HL-60/S4 treated with retinoic acid at 250 ng/mL for 4 days and 3 days (cell line): ENCODE measurements around the gene BFSP1.

Source experiments
- in situ Hi-C: fragments of 300-500 bp; cut with MboI; formaldehyde crosslinking; loops from 2 replicates; pipeline ENCODE4 v1.7.0; 2022; ENCODE audit warnings: low sequenced_read_pairs

Gene BFSP1

GRCh38 chr20:17471606-17472187 lies 59.5 kb downstream of the BFSP1 start:
- in situ Hi-C loops, result no loop called here

- in situ Hi-C loops, result no loop called here
Observed at GRCh38 chr20:17470973-17471372, 60.2 kb downstream of the BFSP1 start.

DNA sequence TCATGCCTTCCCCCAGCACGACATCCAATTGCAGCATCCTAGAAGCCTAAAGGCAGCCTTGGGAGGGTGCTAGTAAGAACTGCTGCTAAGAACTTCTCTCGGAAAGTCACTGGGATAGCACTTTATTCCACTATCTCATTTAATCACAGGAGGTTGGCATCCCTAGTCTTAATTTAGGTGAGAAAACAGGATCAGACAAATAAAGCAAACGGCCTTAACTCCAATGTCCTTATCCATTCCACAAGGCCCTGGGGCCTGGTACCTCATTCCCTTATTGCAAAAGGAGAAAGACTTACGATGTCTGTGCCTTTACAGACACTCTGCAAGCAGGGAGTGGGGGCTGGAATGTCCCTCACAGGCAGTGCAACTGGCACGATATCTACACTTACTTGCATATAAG lies 60.7 kb downstream of the BFSP1 start:
- in situ Hi-C loops, result no loop called here

GRCh38 chr20:17469246-17470030 lies 61.7 kb downstream of the BFSP1 start:
- in situ Hi-C loops, result no loop called here

DNA sequence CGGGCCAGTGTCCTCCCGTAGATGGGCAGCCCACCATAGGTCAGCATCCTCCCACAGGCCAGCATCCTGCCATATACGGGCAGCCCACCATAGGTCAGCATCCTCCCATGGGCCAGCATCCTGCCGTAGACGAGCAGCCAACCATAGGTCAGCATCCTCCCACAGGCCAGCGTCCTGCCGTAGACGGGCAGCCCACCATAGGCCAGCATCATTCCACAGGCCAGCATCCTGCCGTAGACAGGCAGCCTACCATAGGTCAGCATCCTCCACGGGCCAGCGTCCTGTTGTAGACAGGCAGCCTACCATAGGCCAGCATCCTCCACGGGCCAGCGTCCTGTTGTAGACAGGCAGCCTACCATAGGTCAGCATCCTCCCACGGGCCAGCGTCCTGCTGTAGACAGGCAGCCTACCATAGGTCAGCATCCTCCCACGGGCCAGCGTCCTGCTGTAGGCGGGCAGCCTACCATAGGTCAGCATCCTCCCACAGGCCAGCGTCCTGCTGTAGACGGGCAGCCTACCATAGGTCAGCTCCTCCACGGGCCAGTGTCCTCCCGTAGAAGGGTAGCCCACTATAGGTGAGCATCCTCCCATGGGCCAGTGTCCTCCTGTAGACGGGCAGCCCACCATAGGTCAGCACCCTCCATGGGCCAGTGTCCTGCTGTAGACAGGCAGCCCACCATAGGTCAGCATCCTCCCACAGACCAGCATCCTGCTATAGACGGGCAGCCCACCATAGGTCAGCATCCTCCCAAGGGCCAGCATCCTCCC lies 62.9 kb downstream of the BFSP1 start:
- in situ Hi-C loops, result no loop called here

DNA sequence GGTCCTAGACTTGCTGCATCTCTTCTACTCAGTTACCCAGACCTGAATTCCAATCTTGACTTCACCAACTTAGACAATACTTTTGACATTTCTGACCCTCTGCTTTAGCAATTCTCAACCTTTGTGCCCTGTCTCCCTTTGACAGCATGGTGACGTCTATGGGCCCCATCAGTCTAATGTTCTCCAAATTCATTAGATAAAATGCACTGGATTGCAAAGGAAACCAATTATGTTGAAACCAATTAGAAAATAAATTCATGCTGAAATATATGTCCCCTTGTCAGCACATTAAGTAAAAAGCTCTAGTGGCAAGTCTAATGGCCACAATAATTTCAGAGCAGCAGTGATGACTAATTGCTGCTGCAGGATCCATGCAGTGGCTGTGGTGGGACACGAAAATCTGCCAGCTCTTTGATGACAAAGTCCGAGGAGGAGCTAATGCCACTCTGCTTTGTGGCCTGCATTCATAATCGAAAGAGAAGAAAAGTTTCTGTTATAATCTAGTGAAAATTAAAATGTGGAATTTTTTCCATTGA lies 64.0 kb downstream of the BFSP1 start:
- in situ Hi-C loops, result no loop called here

GRCh38 chr20:17466641-17467040 lies 64.5 kb downstream of the BFSP1 start:
- in situ Hi-C loops, result no loop called here

DNA sequence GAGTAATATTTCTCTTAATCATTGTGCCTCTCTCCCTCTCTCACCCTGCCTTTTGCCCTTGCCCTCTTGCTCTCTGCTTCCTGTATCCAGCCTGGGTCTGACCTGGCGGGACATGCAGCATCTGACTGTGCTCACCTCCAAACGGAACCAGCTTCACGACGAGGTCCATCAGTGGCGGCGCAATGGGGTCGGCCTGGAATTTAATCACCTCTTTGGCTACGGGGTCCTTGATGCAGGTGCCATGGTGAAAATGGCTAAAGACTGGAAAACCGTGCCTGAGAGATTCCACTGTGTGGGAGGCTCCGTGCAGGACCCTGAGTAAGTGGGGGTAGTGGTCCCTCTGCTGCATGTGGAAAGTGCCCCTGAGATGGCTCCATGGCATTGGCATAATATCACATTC lies 65.9 kb downstream of the BFSP1 start:
- in situ Hi-C loops, result no loop called here

GRCh38 chr20:17463711-17464110 lies 67.5 kb downstream of the BFSP1 start:
- in situ Hi-C loops, result no loop called here

- in situ Hi-C loops, result no loop called here
Observed at GRCh38 chr20:17461941-17462340, 69.2 kb downstream of the BFSP1 start.

DNA sequence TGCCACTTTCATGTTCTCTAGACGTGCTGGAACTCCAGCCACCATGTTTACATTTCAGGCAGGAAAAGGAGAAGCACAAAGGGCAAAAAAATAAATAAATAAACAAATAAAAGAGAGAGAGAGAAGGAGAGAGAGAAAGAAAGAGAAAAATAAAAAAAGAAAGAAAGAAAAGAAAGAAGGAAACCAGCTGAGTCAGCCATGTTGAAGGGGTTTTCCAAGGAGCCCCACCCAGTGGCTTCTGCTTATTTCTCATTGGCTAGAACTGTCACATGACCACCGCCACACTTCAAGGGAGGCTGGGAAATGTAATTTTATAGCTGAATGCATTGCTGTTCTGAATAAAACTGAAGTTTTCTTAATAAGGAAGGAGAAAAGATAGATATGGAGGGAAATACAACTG lies 71.1 kb downstream of the BFSP1 start:
- in situ Hi-C loops, result no loop called here

DNA sequence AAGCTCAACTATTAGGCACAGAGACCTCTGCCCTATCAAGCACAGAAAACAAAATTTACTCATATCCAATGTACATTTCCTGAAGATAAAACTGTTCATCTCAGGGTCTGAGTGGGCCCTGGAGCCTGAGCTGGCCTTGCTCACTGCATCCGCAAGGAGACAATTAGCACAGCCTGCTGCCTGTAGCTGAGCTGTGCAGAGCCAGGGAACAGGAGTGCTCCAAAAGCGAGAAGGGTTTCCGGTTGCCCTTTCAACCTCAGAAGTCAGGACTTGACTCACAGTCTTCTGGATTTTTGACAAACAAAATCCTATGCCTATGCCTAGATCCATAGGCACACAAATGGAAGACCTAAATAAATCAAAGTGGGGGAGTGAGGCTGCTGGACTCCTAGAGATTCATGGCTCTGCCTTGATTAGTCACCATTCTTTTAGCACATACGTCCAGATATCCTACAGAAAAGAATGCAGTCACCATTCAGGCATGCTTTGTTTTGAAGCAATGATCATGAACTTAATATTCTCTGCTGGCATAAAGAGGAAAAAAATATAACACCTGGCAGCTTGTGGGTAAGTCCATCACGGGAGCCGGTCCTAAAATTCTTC lies 73.5 kb downstream of the BFSP1 start:
- in situ Hi-C loops, result no loop called here

DNA sequence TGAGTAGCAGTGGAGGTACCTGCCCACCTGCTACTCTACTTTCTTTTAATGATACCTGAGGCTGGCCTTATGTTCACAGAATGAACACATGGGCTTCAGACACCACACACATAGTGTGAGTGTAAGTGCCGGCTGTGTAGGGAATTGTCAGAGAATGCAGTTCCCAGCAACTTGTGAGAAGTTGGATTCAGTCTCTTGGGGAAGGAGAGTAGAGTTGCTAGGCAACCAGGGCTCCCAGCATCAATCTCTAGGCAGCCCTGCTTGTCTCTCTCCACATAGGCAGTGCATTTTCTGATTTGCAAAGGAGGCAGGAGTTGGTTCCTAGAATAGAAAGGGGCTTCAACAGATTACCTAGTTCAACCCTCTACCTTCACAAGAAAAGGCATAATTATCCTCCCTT lies 74.1 kb downstream of the BFSP1 start:
- in situ Hi-C loops, result no loop called here

DNA sequence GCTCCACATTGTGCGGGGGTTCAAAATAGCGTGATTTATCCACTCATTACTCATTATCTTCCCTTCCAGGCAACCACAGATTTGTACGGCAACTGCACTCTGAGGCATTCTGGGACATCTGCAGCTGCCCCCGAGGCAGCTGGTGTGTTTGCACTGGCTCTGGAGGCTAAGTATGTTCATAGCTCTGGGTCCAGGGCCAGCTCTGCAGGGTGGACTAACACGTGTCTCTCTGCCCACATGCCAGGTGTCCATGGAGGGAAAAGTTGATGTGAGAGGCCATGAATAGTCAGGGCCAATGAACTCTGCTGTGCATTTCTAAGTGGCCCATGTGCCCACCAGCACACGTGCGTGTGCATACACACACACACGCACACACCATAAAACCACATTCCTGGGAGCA lies 74.9 kb downstream of the BFSP1 start:
- in situ Hi-C loops, result no loop called here

DNA sequence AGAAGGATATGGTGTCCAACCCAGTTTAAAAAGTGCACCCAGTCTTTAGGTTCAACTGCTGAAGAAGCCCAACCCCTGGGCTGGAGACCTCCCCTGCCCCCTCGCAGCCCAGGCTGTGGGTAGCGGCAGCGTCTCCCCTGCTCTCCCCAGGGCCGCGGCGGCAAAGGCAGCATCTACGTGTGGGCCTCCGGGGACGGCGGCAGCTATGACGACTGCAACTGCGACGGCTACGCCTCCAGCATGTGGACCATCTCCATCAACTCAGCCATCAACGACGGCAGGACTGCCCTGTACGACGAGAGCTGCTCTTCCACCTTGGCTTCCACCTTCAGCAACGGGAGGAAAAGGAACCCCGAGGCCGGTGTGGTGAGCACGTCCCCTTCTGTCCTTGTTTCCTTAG lies 77.6 kb downstream of the BFSP1 start:
- in situ Hi-C loops, result no loop called here

DNA sequence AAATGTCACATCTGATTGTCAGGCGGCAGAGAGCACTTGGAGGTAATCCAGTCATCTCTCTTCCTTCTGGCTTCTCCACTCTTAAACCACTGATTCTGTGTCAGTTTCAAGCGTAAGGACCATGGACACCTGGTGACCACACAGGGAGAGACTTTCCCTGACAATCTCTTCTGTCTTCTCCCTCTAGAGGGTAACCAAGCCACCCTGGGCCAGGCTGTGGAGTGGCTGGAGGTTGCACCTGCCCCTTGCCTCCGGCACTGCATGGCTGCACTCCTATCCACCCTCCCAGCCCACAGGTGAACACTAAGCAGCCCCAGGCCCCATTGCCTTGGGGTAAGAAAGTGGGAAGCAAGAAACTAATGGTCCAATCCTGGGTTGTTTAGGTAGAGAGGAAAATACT lies 78.7 kb downstream of the BFSP1 start:
- in situ Hi-C loops, result no loop called here

GRCh38 chr20:17449031-17449430 lies 82.1 kb downstream of the BFSP1 start:
- in situ Hi-C loops, result loop anchor here (25.0 kb wide), 1 partner anchor 637 kb away; no protein-coding TSS in a partner anchor

DNA sequence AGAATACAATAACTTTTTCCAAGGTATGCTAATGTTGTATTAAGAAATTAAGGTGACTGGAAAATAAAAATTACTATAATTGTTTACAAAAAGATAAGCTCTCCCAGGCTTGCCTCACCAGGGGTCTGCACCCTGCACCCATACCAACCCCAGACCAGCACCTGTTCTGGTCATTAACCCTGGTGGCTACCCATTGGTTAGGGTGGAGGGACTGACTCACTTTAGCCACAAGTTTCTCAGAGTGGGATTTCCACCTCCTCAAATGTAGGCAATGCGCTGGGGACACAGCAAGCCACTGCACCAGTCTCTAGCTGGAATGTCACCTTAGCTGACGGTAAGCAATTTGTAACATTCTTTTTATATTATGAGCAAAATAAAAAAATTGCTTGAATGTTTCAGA lies 83.1 kb downstream of the BFSP1 start:
- in situ Hi-C loops, result loop anchor here (25.0 kb wide), 1 partner anchor 636 kb away; no protein-coding TSS in a partner anchor

GRCh38 chr20:17446171-17446570 lies 85.0 kb downstream of the BFSP1 start:
- in situ Hi-C loops, result loop anchor here (25.0 kb wide), 1 partner anchor 634 kb away; no protein-coding TSS in a partner anchor

GRCh38 chr20:17445543-17445942 lies 85.6 kb downstream of the BFSP1 start:
- in situ Hi-C loops, result loop anchor here (25.0 kb wide), 1 partner anchor 633 kb away; no protein-coding TSS in a partner anchor

- in situ Hi-C loops, result loop anchor here (25.0 kb wide), 1 partner anchor 632 kb away; no protein-coding TSS in a partner anchor
Observed at GRCh38 chr20:17444091-17444490, 87.1 kb downstream of the BFSP1 start.
